ENCODE measurements around the gene CDC42EP3.
A peak's percentile ranks its signal among the peaks of the same experiment; 100 is the strongest.

The CDC42EP3 gene

GRCh38 chr2:37618326-37618725, 53.1 kb downstream of the CDC42EP3 start:
- peak in 1 of 2 donors; percentile 1 for DNase-seq

DNA sequence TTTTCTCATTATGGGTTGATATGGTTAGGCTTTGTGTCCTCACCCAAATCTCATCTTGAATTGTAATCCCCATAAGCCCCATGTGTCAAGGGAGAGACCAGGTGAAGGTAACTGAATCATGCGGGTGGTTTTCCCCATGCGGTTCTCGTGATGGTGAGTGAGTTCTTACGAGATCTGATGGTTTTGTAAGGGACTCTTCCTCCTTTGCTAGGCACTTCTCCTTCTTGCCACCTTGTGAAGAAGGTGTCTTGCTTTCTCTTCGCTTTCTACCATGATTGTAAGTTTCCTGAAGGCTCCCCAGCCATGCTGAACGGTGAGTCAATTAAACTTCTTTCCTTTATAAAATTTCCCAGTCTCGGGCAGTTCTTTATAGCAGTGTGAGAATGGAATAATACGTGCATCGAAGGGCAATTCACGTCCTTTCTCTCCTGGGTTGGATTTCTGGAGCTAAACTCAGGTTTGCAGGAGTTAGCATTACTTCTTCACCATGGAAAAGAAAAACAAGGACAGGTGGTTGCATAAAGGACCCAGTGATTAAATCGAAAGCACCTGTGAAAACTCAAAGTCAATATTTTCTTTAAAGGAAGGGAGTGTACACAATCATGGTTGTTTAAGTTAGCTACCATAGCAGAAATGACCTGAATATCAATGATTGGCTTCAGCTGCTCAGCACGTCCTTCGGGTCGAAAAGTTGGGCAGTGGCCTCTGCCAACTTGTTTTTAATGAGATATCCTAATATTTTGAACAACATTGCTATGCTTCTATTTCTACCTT, 54.1 kb downstream of the CDC42EP3 start:
- DNase-seq: peak; percentile 26 to 64

DNA sequence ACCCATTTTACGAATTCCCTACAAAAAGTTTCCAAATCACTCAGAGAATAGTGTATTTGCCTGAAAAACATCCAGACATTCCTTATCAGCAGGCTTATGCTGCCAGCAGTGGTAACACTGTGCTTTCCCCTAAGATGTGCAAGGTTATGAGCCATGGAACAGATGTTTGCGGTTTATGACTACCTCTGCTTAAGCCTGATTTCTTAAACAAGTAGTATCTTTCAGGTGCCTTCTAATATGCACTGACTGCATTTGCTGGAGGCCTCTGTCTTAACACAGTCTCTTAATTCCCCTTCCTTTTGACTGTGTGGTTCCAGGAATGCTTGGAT, 54.8 kb downstream of the CDC42EP3 start:
- peak in 1 of 2 donors; percentile 0 for DNase-seq

- DNase-seq: peak; percentile 50 to 70
Measured at GRCh38 chr2:37615804-37616676, 55.4 kb downstream of the CDC42EP3 start.

- DNase-seq: peak; percentile 23 to 49
Measured at GRCh38 chr2:37614061-37614738, 57.2 kb downstream of the CDC42EP3 start.

DNA sequence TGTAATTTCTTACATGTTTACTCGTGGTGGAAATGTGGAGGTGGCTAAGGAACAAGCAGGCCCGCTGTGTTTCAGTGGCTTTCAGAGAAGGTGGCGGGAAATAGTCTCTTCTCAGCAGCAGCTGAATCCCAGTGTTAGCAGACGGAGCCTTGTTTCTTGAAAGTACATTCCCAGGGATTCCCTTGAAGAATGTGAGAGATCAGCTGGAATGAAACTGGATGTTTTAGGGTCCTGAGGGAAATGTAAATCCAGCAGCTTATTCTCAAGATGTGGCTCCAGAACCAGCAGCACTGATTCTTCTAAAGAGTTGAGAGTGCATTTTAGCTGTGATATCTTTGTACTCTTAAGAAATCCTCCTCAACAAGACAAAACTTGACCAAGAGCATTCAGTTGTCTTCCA, 59.1 kb downstream of the CDC42EP3 start:
- DNase-seq: no peak

DNA sequence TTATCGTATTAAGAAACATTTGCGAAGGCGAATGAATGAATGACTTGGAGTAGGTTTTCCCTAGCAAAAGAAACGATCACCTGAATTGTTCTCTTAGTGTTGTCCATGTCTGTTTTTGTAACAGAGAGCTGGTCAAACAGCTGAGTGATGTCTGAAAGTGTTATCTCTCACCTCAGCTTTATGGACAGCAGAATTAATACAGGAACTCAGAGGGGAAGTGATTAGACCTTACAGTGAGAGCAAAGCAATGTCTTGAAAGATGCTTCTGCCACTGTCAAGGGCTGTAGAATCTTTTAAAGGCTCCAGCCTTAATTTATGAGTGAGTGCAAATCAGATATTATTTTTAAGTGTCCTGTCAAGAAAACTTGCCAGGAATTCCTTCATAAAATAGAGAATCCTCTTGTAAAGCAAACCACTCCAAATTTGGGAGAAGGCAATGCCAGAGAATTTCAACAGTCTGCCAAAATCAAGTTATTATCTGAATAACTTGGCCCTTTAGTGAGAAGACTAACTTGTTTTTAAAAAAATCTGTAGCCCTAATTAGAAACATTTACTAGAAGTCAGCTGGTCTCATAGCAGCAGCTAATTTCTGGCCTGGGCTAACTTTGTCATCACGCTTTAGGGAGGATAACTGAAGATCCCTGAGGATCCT, 60.7 kb downstream of the CDC42EP3 start:
- no peak for DNase-seq

DNA sequence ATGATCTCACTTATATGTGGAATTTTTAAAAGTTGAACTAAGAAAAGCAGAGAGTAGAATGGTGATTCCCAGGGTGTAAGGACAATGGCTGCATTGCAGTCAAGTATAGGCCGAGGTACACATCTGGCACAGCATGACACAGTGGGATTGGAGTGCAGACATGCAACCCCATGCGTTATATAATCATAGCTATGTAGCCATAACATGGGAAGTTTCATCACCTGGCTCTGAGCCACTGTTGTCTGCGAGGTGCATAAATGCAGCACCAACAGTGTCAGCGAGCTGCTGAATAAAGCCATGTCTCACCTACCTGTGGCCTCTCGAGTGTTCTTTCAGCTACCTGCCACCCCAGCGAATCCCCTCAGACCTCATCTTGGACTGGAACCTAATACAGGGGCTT, 61.7 kb downstream of the CDC42EP3 start:
- DNase-seq: no peak

- DNase-seq: no peak
Measured at GRCh38 chr2:37604716-37605115, 66.7 kb downstream of the CDC42EP3 start.

- no peak for DNase-seq
Measured at GRCh38 chr2:37602702-37603101, 68.7 kb downstream of the CDC42EP3 start.

- peak in 1 of 2 donors; percentile 1 for DNase-seq
Measured at GRCh38 chr2:37602040-37602439, 69.4 kb downstream of the CDC42EP3 start.

DNA sequence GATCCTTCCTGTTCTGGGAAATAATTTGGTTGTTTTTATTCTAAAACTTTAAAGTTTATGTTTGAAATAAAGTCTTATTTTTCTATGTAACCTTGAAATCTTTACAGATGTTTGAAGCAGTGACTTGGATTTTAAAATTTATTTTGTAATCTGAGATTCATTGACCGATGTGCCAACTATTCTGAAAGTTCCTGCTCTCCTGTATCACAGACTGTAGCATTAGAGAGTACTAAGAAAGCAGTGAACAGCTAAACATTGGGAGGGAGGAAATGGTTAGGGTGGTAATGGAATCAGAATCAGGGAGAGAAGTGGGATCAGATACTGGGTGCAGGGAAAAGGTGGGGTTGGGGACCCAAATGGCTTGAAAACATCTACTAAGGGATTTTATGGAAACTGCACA, 69.9 kb downstream of the CDC42EP3 start:
- no peak for DNase-seq

GRCh38 chr2:37600735-37601134, 70.7 kb downstream of the CDC42EP3 start:
- peak; percentile 28 to 59 for DNase-seq

DNA sequence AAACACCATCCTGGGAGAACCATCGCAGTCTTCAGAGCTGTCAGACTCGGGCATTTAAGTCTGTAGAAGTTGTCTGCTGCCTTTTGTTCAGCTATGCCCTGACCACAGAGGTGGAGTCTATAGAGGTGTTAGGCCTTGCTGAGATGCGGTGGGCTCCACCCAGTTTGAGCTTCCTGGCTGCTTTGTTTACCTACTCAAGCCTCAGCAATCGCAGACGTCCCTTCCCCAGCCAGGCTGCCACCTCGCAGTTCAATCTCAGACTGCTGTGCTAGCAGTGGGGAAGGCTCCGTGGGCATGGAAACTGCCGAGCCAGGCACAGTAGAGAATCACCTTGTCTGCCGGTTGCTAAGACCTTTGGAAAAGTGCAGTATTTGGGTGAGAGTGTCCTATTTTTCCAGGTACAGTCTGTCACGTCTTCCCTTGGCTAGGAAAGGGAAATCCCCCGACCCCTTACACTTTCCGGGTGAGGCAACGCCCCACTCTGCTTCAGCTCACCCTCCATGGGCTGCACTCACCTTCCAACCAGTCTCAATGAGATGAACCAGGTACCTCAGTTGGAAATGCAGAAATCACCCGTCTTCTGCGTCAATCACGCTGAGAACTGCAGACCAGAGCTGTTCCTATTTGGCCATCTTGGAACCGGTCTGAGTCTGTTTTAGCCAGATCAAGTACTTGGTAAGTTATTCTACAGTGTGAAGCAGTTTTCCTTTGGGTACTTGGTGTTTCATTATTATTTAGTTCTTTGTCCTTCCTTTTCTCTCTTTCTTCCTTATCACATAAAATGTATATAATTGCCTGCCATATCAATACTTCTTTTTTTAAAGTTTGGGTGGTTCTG, 71.5 kb downstream of the CDC42EP3 start:
- no peak for DNase-seq

GRCh38 chr2:37593694-37594093, 77.7 kb downstream of the CDC42EP3 start:
- no peak for DNase-seq

DNA sequence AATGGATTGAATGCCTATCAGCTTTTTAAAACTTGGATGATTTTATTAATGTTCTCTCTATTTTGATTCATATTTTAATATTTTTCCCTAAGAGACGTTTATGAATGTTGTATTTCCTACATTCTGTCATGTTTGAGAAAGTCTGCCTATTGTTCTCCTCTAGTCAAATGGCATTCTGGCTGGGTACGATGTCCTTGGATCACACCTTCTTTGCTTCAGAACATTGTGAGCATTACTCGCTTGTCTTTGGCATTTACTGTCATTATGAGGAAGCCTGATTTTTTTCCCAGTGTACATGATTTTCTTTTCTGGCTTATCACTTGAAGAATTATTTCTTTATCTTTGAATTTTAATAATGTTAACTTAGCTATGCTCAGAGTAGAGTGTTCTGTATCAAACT, 78.4 kb downstream of the CDC42EP3 start:
- DNase-seq: no peak

Data from inflammatory macrophage (primary cell).